A673 (cell line): ENCODE measurements around the gene ARCN1.

Source experiments
- CTCF ChIP-seq: fragments of 300-800, 200-600 bp; sonication (generic); conservative IDR thresholded peaks from 2 replicates; pipeline ENCODE4 v1.5.1; 2017; ENCODE audit warnings: low read depth, mild to moderate bottlenecking, antibody characterized with exemption, low read length, moderate library complexity, mixed read lengths
- EZH2 ChIP-seq: fragments of 200-600 bp; sonication (generic); IDR thresholded peaks from 2 replicates; pipeline ENCODE4 v1.6.1; 2017; ENCODE audit warnings: borderline replicate concordance, low read depth, mild to moderate bottlenecking, mixed read lengths, antibody characterized with exemption, low read length; ENCODE audit not compliant: poor library complexity, severe bottlenecking

- no peak for TF ChIP-seq CTCF
- no peak for TF ChIP-seq EZH2
Observed at GRCh38 chr11:118569670-118570069, 2.5 kb upstream of the ARCN1 start.
